GM18867 (cell line): ENCODE results near the gene CFAP77.
"Not testable (repeated sequence)": the region's sequence is repeated elsewhere in the genome, so short reads cannot be mapped to it uniquely, and the experiment has no call there.

Source experiments
- ATAC-seq: cut with Tn5 transposase; IDR thresholded peaks from one replicate; pipeline ENCODE4 v1.9.1; 2021; ENCODE audit warnings: mild to moderate bottlenecking, moderate library complexity; ENCODE audit not compliant: unreplicated experiment

CFAP77 gene

GRCh38 chr9:132543960-132544359, 133.9 kb downstream of the CFAP77 start:
- ATAC-seq: no peak

- no peak for ATAC-seq
Observed at GRCh38 chr9:132545578-132545977, 135.6 kb downstream of the CFAP77 start.

GRCh38 chr9:132546148-132547051, 136.4 kb downstream of the CFAP77 start:
- no peak for ATAC-seq

- ATAC-seq: no peak
Observed at GRCh38 chr9:132547052-132547431, 137.0 kb downstream of the CFAP77 start.

- ATAC-seq: no peak
Observed at GRCh38 chr9:132547436-132547835, 137.4 kb downstream of the CFAP77 start.

- no peak for ATAC-seq
Observed at GRCh38 chr9:132547976-132548730, 138.1 kb downstream of the CFAP77 start.

- ATAC-seq: no peak
Observed at GRCh38 chr9:132548751-132549640, 139.0 kb downstream of the CFAP77 start.

- no peak for ATAC-seq
Observed at GRCh38 chr9:132551556-132551955, 141.5 kb downstream of the CFAP77 start.

GRCh38 chr9:132552041-132552440, 142.0 kb downstream of the CFAP77 start:
- no peak for ATAC-seq

- ATAC-seq: no peak
Observed at GRCh38 chr9:132554755-132555154, 144.7 kb downstream of the CFAP77 start.

GRCh38 chr9:132555528-132555927, 145.5 kb downstream of the CFAP77 start:
- no peak for ATAC-seq

GRCh38 chr9:132556235-132556634, 146.2 kb downstream of the CFAP77 start:
- ATAC-seq: no peak

- no peak for ATAC-seq
Observed at GRCh38 chr9:132556714-132557113, 146.7 kb downstream of the CFAP77 start.

GRCh38 chr9:132557159-132557558, 147.1 kb downstream of the CFAP77 start:
- ATAC-seq: no peak

- ATAC-seq: no peak
Observed at GRCh38 chr9:132559711-132560110, 149.7 kb downstream of the CFAP77 start.

GRCh38 chr9:132560616-132561202, 150.7 kb downstream of the CFAP77 start:
- ATAC-seq: no peak

GRCh38 chr9:132562306-132562573, 152.2 kb downstream of the CFAP77 start:
- no peak for ATAC-seq

GRCh38 chr9:132564526-132564925, 154.5 kb downstream of the CFAP77 start:
- ATAC-seq: no peak

- not testable (repeated sequence) for ATAC-seq
Observed at GRCh38 chr9:132568787-132569186, 158.8 kb downstream of the CFAP77 start.

GRCh38 chr9:132571806-132572600, 162.0 kb downstream of the CFAP77 start:
- ATAC-seq: no peak
